D721Med (cell line): ENCODE data around the gene DPYSL4.

ENCODE experiments used
- DNase-seq: peaks from one replicate; pipeline ENCODE4 v3.0.0; 2011; ENCODE audit warnings: low spot score; ENCODE audit not compliant: insufficient read length
- FAIRE-seq: peaks from 2 replicates; lab custom pipeline; 2011; peaks lifted over from hg19 to GRCh38; lab: Jason Lieb, UNC
- CTCF ChIP-seq: IDR thresholded peaks from 2 replicates; pipeline ENCODE4 v1.5.1; 2012; ENCODE audit warnings: mild to moderate bottlenecking, control low read depth; ENCODE audit not compliant: insufficient read depth; ENCODE audit errors: missing control alignments

DPYSL4 gene

GRCh38 chr10:132243141-132243540 lies 56.4 kb downstream of the DPYSL4 start:
- TF ChIP-seq CTCF, result no peak
- FAIRE-seq, result no peak
- no peak for DNase-seq

GRCh38 chr10:132243626-132244025 lies 56.9 kb downstream of the DPYSL4 start:
- no peak for FAIRE-seq
- DNase-seq, result no peak
- no peak for TF ChIP-seq CTCF

GRCh38 chr10:132245056-132245455 lies 58.3 kb downstream of the DPYSL4 start:
- FAIRE-seq, result no peak

GRCh38 chr10:132246296-132246695 lies 59.5 kb downstream of the DPYSL4 start:
- FAIRE-seq (no peak), DNase-seq (no peak)
- TF ChIP-seq CTCF, result no peak

More at GRCh38 chr10:132245056-132245455, 58.3 kb downstream of the DPYSL4 start:
- DNase-seq, result peak; percentile 62
- no peak for TF ChIP-seq CTCF

GRCh38 chr10:132247943-132248342 lies 61.2 kb downstream of the DPYSL4 start:
- TF ChIP-seq CTCF, result no peak
- DNase-seq (no peak), FAIRE-seq (no peak)

GRCh38 chr10:132248455-132249225 lies 61.9 kb downstream of the DPYSL4 start:
- DNase-seq, result no peak

More at GRCh38 chr10:132248455-132249225, 61.9 kb downstream of the DPYSL4 start:
- TF ChIP-seq CTCF, result no peak
- FAIRE-seq, result no peak
